ENCODE results near the gene MBNL2.
A peak's percentile ranks its signal among the peaks of the same experiment; 100 is the strongest.

The MBNL2 gene

DNA sequence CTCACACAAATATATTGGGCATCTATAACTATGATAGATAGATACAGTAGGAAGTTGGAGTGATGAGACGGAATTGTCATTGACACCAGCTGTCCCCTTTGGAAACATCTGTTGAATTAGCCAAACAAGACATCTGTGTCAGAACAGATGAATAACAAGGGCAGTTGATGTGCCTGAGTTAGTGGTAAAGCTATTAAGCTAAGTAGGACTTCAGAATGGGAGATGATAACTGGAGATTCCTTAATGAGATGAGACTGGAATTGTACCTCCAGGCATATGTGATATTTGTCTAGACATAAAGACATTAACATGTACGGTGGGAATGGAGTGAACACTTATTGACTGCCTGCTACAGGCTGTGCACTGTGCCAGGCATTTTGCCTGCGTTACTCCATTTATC, 78.7 kb downstream of the MBNL2 start:
- no peak for DNase-seq (ENCODE audit: low read depth)
- no peak for TF ChIP-seq CTCF (IDR thresholded peaks at IDR 0.05; ENCODE audit: insufficient read depth, low read depth, low read length, missing control alignments)
- no peak overlapping the region for H3K4me3 ChIP-seq (ENCODE audit: low read length)

DNA sequence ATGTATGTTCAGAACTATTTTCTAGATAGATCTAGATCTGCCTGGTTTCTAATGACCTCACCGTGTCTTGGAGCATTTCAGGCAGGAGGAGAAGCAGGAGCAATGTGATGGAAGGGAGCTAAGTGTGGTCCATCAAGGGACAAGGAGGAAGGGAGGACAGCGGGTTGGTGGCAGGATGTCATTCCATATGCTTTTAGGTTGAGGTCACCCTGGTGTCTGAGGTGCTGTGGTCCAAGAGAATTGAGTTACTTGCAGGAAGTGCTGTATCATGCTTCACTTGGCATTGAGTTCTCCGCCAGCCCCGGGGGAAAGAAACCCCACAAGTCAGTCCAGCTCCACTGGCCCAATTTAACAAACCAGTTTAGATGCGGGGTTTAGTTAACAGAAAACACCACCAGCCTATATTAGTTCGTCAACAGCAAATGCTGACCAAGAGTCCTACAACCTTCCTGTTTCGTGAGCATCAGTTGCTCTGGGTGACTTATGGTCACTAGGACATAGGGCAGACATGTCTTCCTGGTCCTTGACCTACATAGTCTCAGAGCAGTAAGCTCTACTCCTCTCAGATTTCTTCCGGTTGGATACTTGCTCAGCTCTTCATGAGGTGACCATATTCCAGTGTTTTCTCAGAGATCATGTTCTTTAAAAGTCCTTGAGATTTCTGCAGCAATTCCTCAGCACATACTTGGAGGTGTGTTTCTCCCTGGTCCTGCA, 79.4 kb downstream of the MBNL2 start:
- no peak for DNase-seq (ENCODE audit: low read depth)
- no peak for TF ChIP-seq CTCF (IDR thresholded peaks at IDR 0.05; ENCODE audit: insufficient read depth, low read depth, low read length, missing control alignments)
- no peak overlapping the region for H3K4me3 ChIP-seq (ENCODE audit: low read length)

- no peak for TF ChIP-seq CTCF (IDR thresholded peaks at IDR 0.05; ENCODE audit: insufficient read depth, low read depth, low read length, missing control alignments)
- DNase-seq (ENCODE audit: low read depth), result peak; percentile 55
- H3K4me3 ChIP-seq (ENCODE audit: low read length), result no peak overlapping the region
Observed at GRCh38 chr13:97302611-97303010, 80.5 kb downstream of the MBNL2 start.

GRCh38 chr13:97306106-97306505, 84.0 kb downstream of the MBNL2 start:
- no peak for TF ChIP-seq CTCF (IDR thresholded peaks at IDR 0.05; ENCODE audit: insufficient read depth, low read depth, low read length, missing control alignments)

DNA sequence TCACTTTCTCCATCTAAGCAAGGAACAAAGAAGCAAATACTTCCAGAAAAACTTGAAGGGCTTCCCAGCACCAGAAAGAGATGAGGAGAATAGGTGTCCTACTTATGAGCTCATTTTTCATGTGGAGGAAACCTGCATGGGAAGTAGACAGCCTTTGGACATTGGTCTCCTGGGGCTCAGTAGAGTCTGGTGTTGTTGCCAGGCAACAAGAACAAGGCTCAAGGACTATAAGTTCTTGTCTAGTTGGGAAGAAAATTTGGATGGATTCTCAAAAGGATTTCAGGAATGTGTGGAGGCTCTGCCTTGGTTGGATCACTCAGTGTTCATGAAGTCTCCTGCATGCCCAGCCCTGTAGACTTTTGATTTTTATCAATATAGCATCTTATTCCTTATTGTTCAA, 84.5 kb downstream of the MBNL2 start:
- no peak overlapping the region for H3K4me3 ChIP-seq (ENCODE audit: low read length)
- no peak for TF ChIP-seq CTCF (IDR thresholded peaks at IDR 0.05; ENCODE audit: insufficient read depth, low read depth, low read length, missing control alignments)
- no peak for DNase-seq (ENCODE audit: low read depth)

More at GRCh38 chr13:97306106-97306505, 84.0 kb downstream of the MBNL2 start:
- no peak for DNase-seq (ENCODE audit: low read depth)
- H3K4me3 ChIP-seq (ENCODE audit: low read length), result no peak overlapping the region

DNA sequence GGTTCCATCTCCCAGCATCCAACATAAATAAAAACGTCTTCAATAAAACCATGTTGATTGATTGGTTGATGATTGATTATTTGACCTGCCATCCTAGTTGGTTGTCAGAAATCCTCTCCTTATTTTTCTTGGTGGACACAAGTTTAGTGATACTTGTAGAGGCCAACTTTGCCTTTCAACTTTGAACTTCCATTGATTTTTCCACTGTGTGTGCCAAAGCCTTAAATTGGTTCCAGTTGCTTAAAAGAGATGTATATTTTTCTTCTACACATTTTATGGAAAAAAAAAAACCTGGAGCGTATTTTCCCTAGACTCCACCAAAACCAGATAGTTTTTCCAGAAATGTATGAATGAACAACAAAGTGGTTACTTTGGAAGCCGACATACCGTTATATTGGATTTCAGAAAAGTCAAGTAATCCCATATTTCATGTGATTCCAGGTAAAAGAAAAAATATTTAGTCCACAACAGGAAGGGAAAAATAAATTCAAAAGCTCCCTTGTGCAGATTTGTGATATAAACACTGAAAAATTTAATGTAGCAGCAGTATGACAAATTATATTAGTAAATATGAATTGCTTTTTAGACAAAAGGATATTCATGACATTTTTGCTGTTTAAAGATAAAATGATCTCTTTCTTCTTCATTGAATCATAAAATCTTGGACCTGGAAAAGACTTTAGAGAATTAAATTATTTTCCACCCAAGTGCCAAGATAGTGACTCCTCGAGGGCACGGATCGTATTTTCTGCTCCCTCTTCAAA, 85.2 kb downstream of the MBNL2 start:
- H3K4me3 ChIP-seq (ENCODE audit: low read length), result no peak overlapping the region
- DNase-seq (ENCODE audit: low read depth), result no peak
- TF ChIP-seq CTCF (IDR thresholded peaks at IDR 0.05; ENCODE audit: insufficient read depth, low read depth, low read length, missing control alignments), result no peak
